DOHH2 (cell line): ENCODE results near the gene TMED10.

Experiments used
- CTCF ChIP-seq: fragments of 200-600 bp; sonication (generic); IDR thresholded peaks from one replicate; pipeline ENCODE4 v1.5.1; 2014; ENCODE audit warnings: antibody characterized with exemption, mild to moderate bottlenecking, low read depth, low read length; ENCODE audit not compliant: poor library complexity, severe bottlenecking
- EZH2phosphoT487 ChIP-seq: fragments of 200-600 bp; sonication (generic); IDR thresholded peaks from 2 replicates; pipeline ENCODE4 v1.6.1; 2017; ENCODE audit warnings: borderline replicate concordance, mild to moderate bottlenecking, antibody characterized with exemption, low read length, moderate library complexity, mixed read lengths

- TF ChIP-seq CTCF (no peak), EZH2phosphoT487 (no peak)
These were observed 19.5 kb downstream of the TMED10 start for GRCh38 chr14:75156901-75157300.
